CD4-positive, alpha-beta T cell (primary cell): ENCODE measurements around the gene CCNL1. TPM values are rescaled to one million over a fixed set of nuclear protein-coding genes. Genes with fewer than 3 reads are reported as not detected.

Experiments used
- ATAC-seq: fragments of 200-7000 bp; cut with Tn5 transposase; one replicate; pipeline ENCODE4 v1.10.0; 2022; ENCODE audit warnings: mild to moderate bottlenecking; ENCODE audit not compliant: poor library complexity
- CTCF ChIA-PET: fragments of 350-600 bp; sonication (Branson Sonifier 250); formaldehyde crosslinking; loops from one replicate; lab custom pipeline; 2021; ENCODE audit warnings: antibody characterized with exemption, inconsistent platforms; lab: Charles Lee
- POLR2A ChIA-PET: fragments of 350-600 bp; sonication (Branson Sonifier 250); formaldehyde crosslinking; loops from one replicate; lab custom pipeline; 2021; ENCODE audit warnings: antibody characterized with exemption, inconsistent platforms; lab: Charles Lee
- DNase-seq, 14 experiments: peaks; one replicate each; pipeline ENCODE4 v3.0.0-alpha.2; 2013 to 2020; ENCODE audit warnings: mixed read lengths in 2 of 14
- H3K27ac ChIP-seq, 2 donors: one replicate each; pipeline versions ENCODE4 v1.5.1 to v1.7.0; 2013; ENCODE audit warnings: low read length in 2 of 2, low read depth in 1 of 2, mild to moderate bottlenecking in 1 of 2
- H3K27me3 ChIP-seq, 2 experiments: 1 replicate in 1 of 2; 2 replicates in 1 of 2; pipeline versions ENCODE4 v1.6.1 to v1.7.0; 2013; ENCODE audit warnings: low read length in 2 of 2, control low read depth in 1 of 2, mild to moderate bottlenecking in 1 of 2, moderate library complexity in 1 of 2; ENCODE audit not compliant: insufficient read depth in 2 of 2, control insufficient read depth in 1 of 2
- H3K36me3 ChIP-seq: one replicate; pipeline ENCODE4 v1.6.1; 2013; ENCODE audit warnings: low read length, control low read depth; ENCODE audit not compliant: insufficient read depth
- H3K4me1 ChIP-seq: one replicate; pipeline ENCODE4 v1.6.1; 2013; ENCODE audit warnings: low read length, control low read depth; ENCODE audit not compliant: insufficient read depth
- H3K4me3 ChIP-seq: one replicate; pipeline ENCODE4 v1.5.1; 2013; ENCODE audit warnings: mild to moderate bottlenecking, low read length, moderate library complexity
- H3K9me3 ChIP-seq, 2 experiments: 1 replicate in 1 of 2; 2 replicates in 1 of 2; pipeline versions ENCODE4 v1.6.1 to v1.7.0; 2013; ENCODE audit warnings: low read length in 2 of 2, mild to moderate bottlenecking in 2 of 2, control low read depth in 1 of 2, moderate library complexity in 1 of 2; ENCODE audit not compliant: control insufficient read depth in 1 of 2, insufficient read depth in 1 of 2
- H3K27ac Mint-ChIP-seq: one replicate; pipeline ENCODE4 v1.8.0; 2020; ENCODE audit warnings: mixed read lengths
- H3K27me3 Mint-ChIP-seq: one replicate; pipeline ENCODE4 v1.8.0; 2021; ENCODE audit warnings: mixed read lengths
- H3K36me3 Mint-ChIP-seq: one replicate; pipeline ENCODE4 v1.8.0; 2021; ENCODE audit warnings: low read depth, mixed read lengths
- H3K4me1 Mint-ChIP-seq: one replicate; pipeline ENCODE4 v1.8.0; 2021; ENCODE audit warnings: low read depth, mixed read lengths
- H3K4me3 Mint-ChIP-seq: one replicate; pipeline ENCODE4 v1.8.0; 2020; ENCODE audit warnings: mild to moderate bottlenecking, mixed read lengths
- H3K9me3 Mint-ChIP-seq: one replicate; pipeline ENCODE4 v1.8.0; 2020; ENCODE audit warnings: mixed read lengths
- intact Hi-C, 2 experiments: fragments of 100-400 bp; cut with DNase I in 1 of 2; cut with micrococcal nuclease in 1 of 2; formaldehyde crosslinking; loops; one replicate each; pipeline versions ENCODE4 v1.15.1 to v1.9.0; 2023 to 2025; cut with DNase I, micrococcal nuclease
- total RNA-seq, 174 experiments: library from RNA in 2 of 174; stranded (reverse) in 2 of 174; gene quantifications; one replicate each; pipeline ENCODE4 v1.2.3 and lab custom pipeline; 2021 to 2026
- TF ChIP-seq, protein P1 (sequence below): fragments of 200-600 bp; IDR thresholded peaks from one replicate; pipeline ENCODE4 v1.8.0; 2022; ENCODE audit warnings: antibody characterized with exemption, mild to moderate bottlenecking

Gene CCNL1
- total RNA-seq, 2 experiments from 2014 or later = 1,350 to 1,388 TPM

DNA sequence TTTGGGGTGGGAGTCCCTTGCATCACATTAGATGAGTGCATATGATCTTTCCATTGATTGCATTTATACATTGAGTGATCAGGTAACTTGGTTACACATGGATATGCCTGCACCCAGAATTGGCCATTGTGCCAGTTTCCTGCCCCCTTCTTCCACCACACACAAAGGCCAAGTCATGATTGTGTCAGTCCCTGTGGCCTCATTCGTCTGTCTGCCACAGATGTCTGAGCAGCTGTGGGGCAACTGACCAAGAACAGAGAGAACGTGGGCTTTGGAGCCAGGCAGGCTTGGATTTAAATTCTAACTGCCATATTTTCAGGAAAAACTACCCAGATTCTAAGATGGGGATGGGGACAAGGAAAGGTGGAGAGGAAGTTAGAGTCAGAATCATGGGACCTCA, 27.0 kb downstream of the CCNL1 start:
- CTCF ChIA-PET = interaction anchor here (0.9 to 3.5 kb wide), 3 partner anchors 22 to 459 kb away, joined by 3 to 17 read pairs (median 4); partner anchors contain the start of gene TIPARP

DNA sequence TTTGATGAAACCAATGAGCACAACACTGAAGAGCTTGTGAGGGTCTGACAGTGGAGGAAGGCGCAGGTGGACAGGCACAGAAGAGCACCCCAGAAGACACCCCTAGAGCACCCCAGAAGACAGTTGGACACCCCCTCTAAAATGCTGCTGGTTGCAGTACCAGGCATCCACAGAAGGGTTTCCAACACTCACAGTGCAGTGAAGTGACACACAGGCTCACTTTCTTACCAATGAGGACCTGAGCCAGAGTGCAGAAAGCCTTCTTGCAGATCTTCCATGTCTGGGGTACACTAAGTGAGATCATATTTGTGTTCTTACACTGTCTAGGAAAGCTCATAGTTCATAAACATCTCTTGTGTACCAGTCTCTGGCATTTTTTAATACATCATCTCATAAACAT, 27.6 kb downstream of the CCNL1 start:
- intact Hi-C loops = loop anchor here in 1 of 2 experiments (5.0 kb wide), 2 partner anchors 305 to 610 kb away; partner anchors contain the start of gene LEKR1
- no peaks in the 10 kb centered on the region for H3K27me3 Mint-ChIP-seq
- Histone ChIP-seq H3K4me3 (no peak overlapping the region), H3K4me1 (peaks cover 87% of the 10 kb centered on the region), H3K27ac (peak overlapping the region in 1 of 2 donors; percentile 92), H3K9me3 (no peaks in the 10 kb centered on the region), H3K27me3 (no peaks in the 10 kb centered on the region), H3K36me3 (no peaks in the 10 kb centered on the region)
- no peak overlapping the region for H3K4me3 Mint-ChIP-seq
- TF ChIP-seq, protein P1, sequence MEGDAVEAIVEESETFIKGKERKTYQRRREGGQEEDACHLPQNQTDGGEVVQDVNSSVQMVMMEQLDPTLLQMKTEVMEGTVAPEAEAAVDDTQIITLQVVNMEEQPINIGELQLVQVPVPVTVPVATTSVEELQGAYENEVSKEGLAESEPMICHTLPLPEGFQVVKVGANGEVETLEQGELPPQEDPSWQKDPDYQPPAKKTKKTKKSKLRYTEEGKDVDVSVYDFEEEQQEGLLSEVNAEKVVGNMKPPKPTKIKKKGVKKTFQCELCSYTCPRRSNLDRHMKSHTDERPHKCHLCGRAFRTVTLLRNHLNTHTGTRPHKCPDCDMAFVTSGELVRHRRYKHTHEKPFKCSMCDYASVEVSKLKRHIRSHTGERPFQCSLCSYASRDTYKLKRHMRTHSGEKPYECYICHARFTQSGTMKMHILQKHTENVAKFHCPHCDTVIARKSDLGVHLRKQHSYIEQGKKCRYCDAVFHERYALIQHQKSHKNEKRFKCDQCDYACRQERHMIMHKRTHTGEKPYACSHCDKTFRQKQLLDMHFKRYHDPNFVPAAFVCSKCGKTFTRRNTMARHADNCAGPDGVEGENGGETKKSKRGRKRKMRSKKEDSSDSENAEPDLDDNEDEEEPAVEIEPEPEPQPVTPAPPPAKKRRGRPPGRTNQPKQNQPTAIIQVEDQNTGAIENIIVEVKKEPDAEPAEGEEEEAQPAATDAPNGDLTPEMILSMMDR = no peak
- peak overlapping the region; percentile 98 for H3K27ac Mint-ChIP-seq
- H3K4me1 Mint-ChIP-seq = peaks cover 71% of the 10 kb centered on the region
- POLR2A ChIA-PET = interaction anchor here (0.7 to 2.0 kb wide), 3 partner anchors 28 to 43 kb away, joined by 3 to 8 read pairs (median 4); no protein-coding TSS in a partner anchor
- DNase-seq (no peak), ATAC-seq (no peak)
- CTCF ChIA-PET = interaction anchor here (1.3 to 3.5 kb wide), 2 partner anchors 23 to 458 kb away, joined by 4 to 17 read pairs; partner anchors contain the start of gene TIPARP
- H3K9me3 Mint-ChIP-seq = no peaks in the 10 kb centered on the region
- H3K36me3 Mint-ChIP-seq = peaks cover 1% of the 10 kb centered on the region

More for the DNA sequence above, 27.0 kb downstream of the CCNL1 start:
- Mint-ChIP-seq H3K27ac (peak overlapping the region; percentile 98), H3K9me3 (no peaks in the 10 kb centered on the region), H3K4me3 (no peak overlapping the region), H3K4me1 (peaks cover 68% of the 10 kb centered on the region), H3K27me3 (no peaks in the 10 kb centered on the region), H3K36me3 (peaks cover 5% of the 10 kb centered on the region)
- Histone ChIP-seq H3K4me1 (peaks cover 86% of the 10 kb centered on the region), H3K36me3 (no peaks in the 10 kb centered on the region), H3K27ac (peak overlapping the region in 1 of 2 donors; percentile 10), H3K27me3 (no peaks in the 10 kb centered on the region), H3K4me3 (no peak overlapping the region), H3K9me3 (no peaks in the 10 kb centered on the region)
- POLR2A ChIA-PET = interaction anchor here (0.7 to 1.1 kb wide), 2 partner anchors 28 to 44 kb away, joined by 3 to 4 read pairs; no protein-coding TSS in a partner anchor
- intact Hi-C loops = loop anchor here in 1 of 2 experiments (5.0 kb wide), 2 partner anchors 306 to 611 kb away; partner anchors contain the start of gene LEKR1
- DNase-seq = no peak
- TF ChIP-seq, protein P1 = no peak
- no peak for ATAC-seq

DNA sequence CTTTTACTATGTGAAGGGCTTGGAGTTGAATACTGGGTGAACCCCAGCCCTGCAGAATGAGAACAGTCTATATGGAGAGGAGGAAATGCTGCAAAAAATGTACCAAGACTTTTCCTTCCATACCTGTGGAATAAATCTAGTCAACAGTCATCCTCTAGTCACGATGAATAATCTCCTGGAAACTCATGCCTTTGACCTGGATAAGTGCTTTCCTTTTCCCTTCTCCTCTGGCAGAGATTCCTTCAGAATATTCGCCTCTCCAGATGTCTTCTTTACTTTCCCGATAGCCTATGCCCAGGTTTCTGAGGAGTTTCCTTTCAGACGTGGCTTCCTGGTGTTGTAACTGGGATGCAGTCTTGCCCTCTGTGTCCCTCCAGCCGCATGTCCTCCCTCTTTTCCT, 28.1 kb downstream of the CCNL1 start:
- peaks cover 67% of the 10 kb centered on the region for H3K4me1 Mint-ChIP-seq
- ATAC-seq = no peak
- DNase-seq = no peak
- H3K36me3 Mint-ChIP-seq = no peaks in the 10 kb centered on the region
- intact Hi-C loops = loop anchor here in 1 of 2 experiments (2.0 to 5.0 kb wide), 3 partner anchors 305 to 981 kb away; partner anchors contain the start of gene LEKR1
- POLR2A ChIA-PET = interaction anchor here (2.0 to 4.7 kb wide), 3 partner anchors 28 to 43 kb away, joined by 8 to 42 read pairs (median 18); partner anchors contain the start of gene CCNL1
- H3K4me1 ChIP-seq = peaks cover 82% of the 10 kb centered on the region
- no peaks in the 10 kb centered on the region for H3K27me3 ChIP-seq
- H3K4me3 ChIP-seq = no peak overlapping the region
- CTCF ChIA-PET = interaction anchor here (1.1 to 3.5 kb wide), 3 partner anchors 50 to 577 kb away, joined by 4 to 24 read pairs (median 17); partner anchors contain the start of genes SSR3 and TIPARP
- no peak overlapping the region for H3K4me3 Mint-ChIP-seq
- peak overlapping the region; percentile 72 to 92 for H3K27ac ChIP-seq
- H3K27me3 Mint-ChIP-seq = no peaks in the 10 kb centered on the region
- H3K9me3 Mint-ChIP-seq = no peaks in the 10 kb centered on the region
- TF ChIP-seq, protein P1 = no peak
- no peaks in the 10 kb centered on the region for H3K36me3 ChIP-seq
- no peaks in the 10 kb centered on the region for H3K9me3 ChIP-seq
- H3K27ac Mint-ChIP-seq = peak overlapping the region; percentile 98
